HG03139 (cell line): ENCODE measurements around the gene SFXN3.

Experiments
- ATAC-seq: cut with Tn5 transposase; IDR thresholded peaks from one replicate; pipeline ENCODE4 v1.9.1; 2021; ENCODE audit not compliant: unreplicated experiment

SFXN3 gene

DNA sequence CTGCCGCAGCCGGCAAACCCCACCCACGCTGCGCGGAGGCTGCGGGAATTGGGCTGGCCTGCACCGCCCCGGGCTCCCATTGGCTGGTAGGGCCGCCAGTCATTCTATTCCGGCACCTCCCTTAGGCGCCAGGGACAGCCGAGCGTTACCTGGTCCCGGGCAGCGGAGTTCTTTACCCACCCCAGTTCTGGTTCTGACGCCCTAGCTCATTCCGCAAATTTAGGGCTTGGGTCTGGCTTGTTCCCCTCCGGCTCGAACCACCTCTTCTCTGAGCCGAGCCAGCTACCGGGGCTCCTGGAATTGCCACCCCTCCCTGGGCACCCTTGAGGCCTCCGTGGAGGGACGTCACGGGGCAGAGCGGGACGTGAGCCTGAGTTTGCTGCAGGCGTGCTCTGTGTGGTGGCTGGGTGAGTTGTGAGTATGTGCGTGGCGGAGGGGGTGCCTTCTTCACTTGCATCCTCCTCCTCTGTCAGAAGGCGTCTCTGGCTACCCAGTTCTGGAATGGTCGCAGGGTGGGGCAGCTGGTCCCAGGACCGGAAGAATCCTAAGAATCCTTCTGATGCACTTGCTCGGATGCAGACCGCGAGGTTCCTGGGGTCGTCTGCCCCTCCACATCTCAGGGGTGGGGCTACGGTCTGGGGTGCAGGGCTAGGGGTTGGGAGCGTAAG is at the start of gene SFXN3, which contains the start of gene PDZD7:
Gene SFXN3, plus strand, starts transcription at position 107 of the 668 bp plus-strand sequence. CDS start 3,461 bp downstream, outside the sequence.
Gene PDZD7, minus strand, starts transcription at position 2 of the 668 bp plus-strand sequence. CDS start 910 bp downstream, outside the sequence.
- ATAC-seq = peak; percentile 90

DNA sequence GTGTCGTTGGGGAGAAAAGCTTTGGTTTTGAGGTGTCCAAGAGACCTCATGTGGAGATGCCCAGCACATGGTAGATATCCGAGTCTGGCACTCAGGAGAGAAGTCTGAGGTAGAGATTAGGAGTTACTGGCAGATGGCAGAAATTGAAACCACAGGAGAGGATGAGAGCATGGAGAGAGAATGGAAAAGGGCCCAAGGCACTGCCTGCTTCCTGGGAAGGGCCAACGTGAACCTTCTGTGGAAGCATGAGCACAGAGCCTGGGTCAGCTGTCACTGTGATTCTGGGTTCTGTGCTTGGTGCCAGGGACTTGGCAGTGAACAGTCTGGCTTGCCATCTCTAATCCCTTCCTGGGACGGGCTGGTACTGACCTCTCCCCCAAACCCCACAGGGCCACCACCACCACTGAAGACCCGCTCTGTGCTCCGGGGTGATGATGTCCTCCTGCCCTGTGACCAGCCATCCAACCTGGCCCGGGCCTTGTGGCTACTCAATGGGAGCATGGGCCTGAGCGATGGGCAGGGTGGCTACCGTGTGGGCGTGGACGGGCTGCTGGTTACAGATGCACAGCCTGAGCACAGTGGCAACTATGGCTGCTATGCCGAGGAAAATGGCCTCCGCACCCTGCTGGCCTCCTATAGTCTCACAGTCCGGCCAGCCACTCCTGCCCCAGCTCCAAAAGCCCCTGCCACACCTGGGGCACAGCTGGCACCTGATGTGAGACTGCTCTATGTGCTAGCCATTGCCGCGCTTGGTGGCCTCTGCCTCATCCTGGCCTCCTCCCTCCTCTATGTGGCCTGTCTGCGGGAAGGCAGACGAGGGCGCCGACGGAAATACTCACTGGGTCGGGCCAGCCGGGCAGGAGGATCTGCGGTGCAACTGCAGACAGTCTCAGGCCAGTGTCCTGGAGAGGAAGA is 47.9 kb upstream of the SFXN3 start:
- no peak for ATAC-seq

DNA sequence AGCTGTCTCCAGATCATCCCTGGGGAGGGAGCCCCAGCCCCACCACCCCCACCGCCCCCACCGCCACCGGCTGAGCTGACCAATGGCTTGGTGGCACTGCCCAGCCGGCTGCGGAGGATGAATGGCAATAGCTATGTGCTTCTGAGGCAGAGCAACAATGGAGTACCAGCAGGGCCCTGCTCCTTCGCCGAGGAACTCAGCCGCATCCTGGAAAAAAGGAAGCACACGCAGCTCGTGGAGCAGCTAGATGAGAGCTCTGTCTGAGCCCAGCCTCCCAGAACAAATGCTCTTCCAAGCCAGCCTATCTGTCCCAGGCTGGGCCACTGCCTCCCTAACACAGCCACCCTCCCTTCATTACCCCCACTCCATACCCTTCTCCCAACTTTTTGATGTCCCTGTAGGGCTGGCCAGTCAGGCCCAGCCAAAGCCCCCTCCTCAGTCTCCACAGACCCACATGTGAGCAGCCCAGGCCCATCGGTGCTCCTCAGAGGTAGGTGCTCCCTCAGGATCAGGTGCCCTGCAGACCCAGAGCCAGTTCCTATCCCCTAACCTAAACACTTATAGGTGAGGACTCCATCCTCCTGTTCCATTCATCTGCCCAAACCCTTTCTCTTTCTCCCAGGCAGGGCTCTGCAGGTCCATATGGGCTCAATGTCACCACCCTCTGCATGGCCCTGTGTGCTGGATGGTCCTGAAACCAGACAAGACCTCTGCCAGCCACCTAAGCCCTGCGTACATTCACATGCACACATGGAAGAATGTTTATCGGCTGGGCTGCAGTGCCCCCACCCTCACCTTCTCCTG is 47.0 kb upstream of the SFXN3 start:
- ATAC-seq = no peak

GRCh38 chr10:100984672-100985177 is 46.3 kb upstream of the SFXN3 start:
- no peak for ATAC-seq

- no peak for ATAC-seq
Measured at GRCh38 chr10:100985336-100985735, 45.7 kb upstream of the SFXN3 start.

DNA sequence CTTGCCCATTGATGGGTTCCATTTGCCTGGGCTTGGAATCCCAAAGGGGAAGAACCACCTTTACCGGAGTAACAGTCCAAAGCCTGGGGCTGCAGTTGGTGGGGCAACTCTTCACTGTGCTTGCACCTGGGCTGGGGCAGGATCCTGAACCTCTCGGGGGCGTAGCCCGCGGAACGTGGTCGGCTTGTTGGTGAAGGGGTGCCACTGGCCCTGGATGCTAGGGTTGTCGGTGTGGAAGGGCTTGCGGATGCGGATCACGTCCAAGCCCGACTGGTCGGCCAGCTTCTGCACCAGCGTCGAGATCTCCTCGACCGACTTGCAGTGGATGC is 44.4 kb upstream of the SFXN3 start:
- ATAC-seq = no peak

- peak; percentile 76 for ATAC-seq
Measured at GRCh38 chr10:100986952-100987684, 43.9 kb upstream of the SFXN3 start, which contains the start of the genes MRPL43 and TWNK. MRPL43 (minus strand) TSS chr10:100987497; CDS start chr10:100987443, 54 bp downstream. TWNK (plus strand) TSS chr10:100987543; CDS start chr10:100988211, 668 bp downstream.

- no peak for ATAC-seq
Measured at GRCh38 chr10:100987685-100988049, 43.4 kb upstream of the SFXN3 start.

- ATAC-seq = no peak
Measured at GRCh38 chr10:100988166-100988565, 42.9 kb upstream of the SFXN3 start.

GRCh38 chr10:100989088-100989487 is 41.9 kb upstream of the SFXN3 start:
- ATAC-seq = no peak

DNA sequence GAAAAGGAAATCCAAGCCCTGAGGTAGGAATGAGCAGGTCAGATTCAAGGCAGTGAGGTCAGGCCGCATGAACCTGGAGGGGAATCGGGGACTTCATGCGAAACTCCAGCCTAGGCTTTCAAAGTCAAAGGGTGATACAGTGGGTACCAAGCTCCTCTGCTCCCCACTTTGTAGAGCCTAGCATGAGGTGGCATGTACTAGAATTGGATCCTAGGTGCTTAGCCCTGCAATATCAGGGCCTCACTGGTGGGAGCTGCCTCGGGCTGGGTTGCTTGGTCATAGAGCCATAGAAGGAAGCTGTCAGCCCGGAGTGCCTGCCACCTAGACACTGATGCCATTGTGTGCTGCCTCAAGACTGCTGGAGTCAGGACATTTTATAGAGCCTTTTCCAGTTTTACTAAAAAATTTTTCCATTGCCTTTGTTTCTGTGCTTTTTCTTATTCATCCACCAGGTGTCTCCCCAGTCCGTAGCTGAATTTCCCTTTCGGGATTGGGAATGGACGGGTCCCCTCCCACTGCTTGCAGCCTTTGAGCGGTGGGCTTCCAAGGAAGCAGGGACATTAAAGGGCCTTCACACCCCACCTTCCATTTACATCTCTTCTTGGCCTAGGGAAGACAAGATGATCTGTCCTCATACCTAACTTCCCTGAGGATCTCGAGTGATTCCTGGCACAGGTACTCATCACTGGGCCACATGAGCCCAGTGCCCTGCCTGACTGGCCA is 36.9 kb upstream of the SFXN3 start:
- ATAC-seq = no peak

- ATAC-seq = no peak
Measured at GRCh38 chr10:100995181-100995580, 35.9 kb upstream of the SFXN3 start.

DNA sequence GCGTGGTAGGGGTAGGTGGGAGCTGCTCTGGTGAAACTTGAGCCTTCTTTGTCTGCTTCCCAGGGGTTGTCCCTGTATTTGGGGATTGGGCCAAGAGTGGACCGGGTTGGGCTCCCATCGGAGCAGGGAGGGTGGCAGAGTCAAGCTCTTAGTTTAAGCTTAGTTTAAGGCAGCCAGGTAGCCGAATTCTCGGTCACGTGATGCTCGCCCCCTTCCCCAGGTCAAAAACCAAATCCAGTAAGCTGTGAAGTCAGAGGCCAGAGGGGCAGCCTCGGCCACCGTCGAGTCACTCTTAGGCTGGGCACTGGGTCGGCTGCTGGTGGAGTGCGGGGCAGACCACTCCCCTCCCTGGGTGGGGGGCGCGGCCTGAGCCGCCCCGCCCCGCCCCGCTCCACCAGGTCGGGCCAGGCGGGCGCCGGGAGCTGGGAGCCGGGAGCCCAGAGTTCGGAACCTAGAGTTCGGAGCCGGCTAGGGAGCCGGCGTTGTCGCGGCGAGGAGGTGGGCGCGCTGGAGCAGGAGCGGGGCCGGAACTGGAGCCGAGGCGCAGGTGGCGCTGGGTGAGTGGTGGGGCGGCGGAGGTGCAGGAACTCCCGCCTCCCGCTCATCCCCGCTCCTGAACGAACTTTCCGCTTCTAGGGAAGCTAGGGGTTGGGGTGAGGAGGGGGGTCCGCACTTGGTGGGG is 34.2 kb upstream of the SFXN3 start:
- ATAC-seq = no peak

DNA sequence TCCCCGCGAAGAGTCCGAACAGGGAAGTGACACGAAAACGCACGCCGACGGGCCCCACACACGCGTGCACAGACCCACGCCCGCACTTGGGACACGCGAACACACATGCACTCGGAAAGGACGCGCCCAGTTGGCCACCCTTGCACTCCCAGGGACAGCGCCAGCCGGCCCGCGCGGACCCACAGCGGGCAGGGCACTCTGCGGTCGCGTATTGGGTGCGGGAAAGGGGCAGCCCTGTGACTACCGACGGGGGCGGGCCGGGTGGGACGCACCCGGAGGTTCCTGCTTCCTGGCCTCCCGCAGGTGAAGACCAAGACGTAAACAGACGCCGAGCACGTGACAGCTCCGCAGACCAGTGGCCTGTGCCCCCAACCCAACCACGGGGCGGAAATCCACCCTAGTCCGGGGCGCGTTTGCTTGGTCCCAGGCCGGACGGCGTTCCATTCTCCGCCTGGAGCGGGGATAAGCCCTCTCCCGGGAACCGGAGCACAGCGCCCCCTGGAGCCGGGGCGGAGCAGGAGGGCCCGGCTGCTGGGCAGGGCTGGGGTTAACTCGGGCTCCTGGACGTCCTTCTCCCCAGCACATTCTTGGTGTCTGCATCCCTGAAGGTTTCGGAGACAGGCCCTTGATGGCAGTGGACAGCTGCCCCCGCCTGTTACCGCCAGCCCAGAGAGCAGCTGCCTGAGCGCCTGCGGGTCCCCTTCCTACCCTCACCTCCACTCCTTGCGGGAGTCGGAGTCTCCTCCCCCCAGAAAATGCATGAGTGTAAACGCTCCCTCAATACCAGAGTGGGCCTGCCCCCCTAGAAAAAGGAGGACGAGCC is 33.5 kb upstream of the SFXN3 start:
- ATAC-seq = no peak

DNA sequence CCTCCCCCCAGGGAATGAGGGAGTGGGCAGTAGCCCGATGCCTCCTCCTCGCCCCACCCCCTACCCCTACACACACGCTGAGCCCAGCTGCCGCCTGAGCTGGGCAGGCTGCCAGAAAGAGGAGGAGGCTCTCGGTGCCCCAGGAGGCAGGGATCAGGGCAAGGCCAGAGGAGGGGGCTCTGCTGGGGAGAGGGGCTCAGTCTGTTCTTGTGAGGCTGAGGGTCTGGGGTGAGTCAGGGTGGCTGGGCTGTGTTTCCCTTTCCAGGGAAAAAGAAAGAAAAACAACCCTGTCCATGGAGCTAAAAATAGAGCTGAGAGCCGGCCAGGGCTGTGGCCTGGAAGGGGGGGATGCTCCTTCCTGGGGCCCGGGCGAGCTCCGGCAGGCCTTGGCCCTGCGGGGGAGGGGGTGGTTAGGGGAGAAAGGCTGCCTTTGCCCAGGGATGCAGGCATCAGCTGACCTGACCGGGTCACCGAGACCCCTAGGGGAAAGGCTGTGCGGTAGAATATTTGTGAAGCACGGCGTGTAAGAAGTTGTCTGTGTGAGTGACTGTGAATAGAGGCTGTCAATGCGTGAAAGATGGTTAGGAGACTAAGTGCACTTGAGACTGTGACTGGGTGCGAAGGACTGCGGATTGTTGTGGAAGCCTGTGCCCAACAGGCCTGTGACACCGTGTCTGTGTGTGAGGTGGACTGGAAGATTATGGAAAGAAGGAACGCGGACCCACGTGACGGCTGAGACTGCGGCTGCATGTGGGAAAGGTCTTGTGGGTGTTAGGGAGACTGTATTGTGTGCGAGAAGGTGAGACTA is 32.6 kb upstream of the SFXN3 start:
- no peak for ATAC-seq

- peak; percentile 35 for ATAC-seq
Measured at GRCh38 chr10:100998991-100999741, 31.9 kb upstream of the SFXN3 start.

- ATAC-seq = peak; percentile 9
Measured at GRCh38 chr10:100999742-101000126, 31.3 kb upstream of the SFXN3 start, which contains the start of gene LZTS2. LZTS2 (plus strand) TSS chr10:100999808; CDS start chr10:101002539, 2,731 bp downstream.
